Fibroblast of skin of left quadriceps (primary cell): ENCODE data around the gene GLS.
"Not testable (repeated sequence)": the region's sequence is repeated elsewhere in the genome, so short reads cannot be mapped to it uniquely, and the experiment has no call there.

Experiments used
- DNase-seq, 2 experiments: peaks; one replicate each; pipeline ENCODE4 v3.0.0-alpha.2; 2013; ENCODE audit warnings: low read depth in 2 of 2

Gene GLS

GRCh38 chr2:190929919-190930318, 49.3 kb downstream of the GLS start:
- no peak for DNase-seq

- no peak for DNase-seq
Measured at GRCh38 chr2:190930411-190930810, 49.8 kb downstream of the GLS start.

GRCh38 chr2:190932514-190932913, 51.9 kb downstream of the GLS start:
- no peak for DNase-seq

- no peak for DNase-seq
Measured at GRCh38 chr2:190933361-190933760, 52.7 kb downstream of the GLS start.

GRCh38 chr2:190935054-190935453, 54.4 kb downstream of the GLS start:
- DNase-seq: no peak

GRCh38 chr2:190938771-190939335, 58.2 kb downstream of the GLS start:
- DNase-seq: no peak

GRCh38 chr2:190940454-190940853, 59.8 kb downstream of the GLS start:
- DNase-seq: no peak

GRCh38 chr2:190941571-190941970, 61.0 kb downstream of the GLS start:
- DNase-seq: no peak

- DNase-seq: no peak
Measured at GRCh38 chr2:190942697-190943096, 62.1 kb downstream of the GLS start.

GRCh38 chr2:190943706-190944105, 63.1 kb downstream of the GLS start:
- no peak for DNase-seq

- no peak for DNase-seq
Measured at GRCh38 chr2:190947141-190947540, 66.5 kb downstream of the GLS start.

- peak; percentile 32 to 34 for DNase-seq
Measured at GRCh38 chr2:190947711-190948251, 67.2 kb downstream of the GLS start.

GRCh38 chr2:190948671-190949070, 68.0 kb downstream of the GLS start:
- DNase-seq: no peak

GRCh38 chr2:190950566-190950991, 70.0 kb downstream of the GLS start:
- DNase-seq: no peak

- no peak for DNase-seq
Measured at GRCh38 chr2:190953257-190953656, 72.6 kb downstream of the GLS start.

- DNase-seq: no peak
Measured at GRCh38 chr2:190959911-190960788, 79.5 kb downstream of the GLS start.

- DNase-seq: not testable (repeated sequence)
Measured at GRCh38 chr2:190961117-190961516, 80.5 kb downstream of the GLS start.

- DNase-seq: no peak
Measured at GRCh38 chr2:190961918-190962487, 81.4 kb downstream of the GLS start.

GRCh38 chr2:190963088-190963487, 82.5 kb downstream of the GLS start:
- DNase-seq: no peak

GRCh38 chr2:190964170-190964795, 83.7 kb downstream of the GLS start:
- no peak for DNase-seq

- DNase-seq: no peak
Measured at GRCh38 chr2:190965580-190966222, 85.1 kb downstream of the GLS start.

- DNase-seq: no peak
Measured at GRCh38 chr2:190968522-190968921, 87.9 kb downstream of the GLS start.
